Ovary (tissue), 3 donors: ENCODE measurements around the gene ADRA2C.

ENCODE experiments used
- CTCF ChIP-seq, 3 donors: fragments of 450-650 bp in 2 of 3; fragments of 200-600 bp in 1 of 3; IDR thresholded peaks; one replicate each; pipeline versions ENCODE4 v1.5.1 to v1.8.0; 2016 to 2022; ENCODE audit warnings: antibody characterized with exemption in 3 of 3, mild to moderate bottlenecking in 1 of 3
- EP300 ChIP-seq: sonication (generic); formaldehyde crosslinking; IDR thresholded peaks from one replicate; pipeline ENCODE4 v1.6.1; 2017; ENCODE audit warnings: antibody characterized with exemption
- POLR2A ChIP-seq: fragments of 450-650 bp; IDR thresholded peaks from one replicate; pipeline ENCODE4 v1.6.1; 2017; ENCODE audit warnings: antibody characterized with exemption, mild to moderate bottlenecking, moderate library complexity
- donor health status: DM: no; HTN: no; CAD: no.

GRCh38 chr4:3767570-3768288 lies 1.5 kb downstream of the ADRA2C start:
- TF ChIP-seq CTCF (IDR thresholded peaks at IDR 0.05), result no peak
- no peak for TF ChIP-seq POLR2A
- no peak for TF ChIP-seq EP300
